ENCODE results near the gene SMC5.

DNA sequence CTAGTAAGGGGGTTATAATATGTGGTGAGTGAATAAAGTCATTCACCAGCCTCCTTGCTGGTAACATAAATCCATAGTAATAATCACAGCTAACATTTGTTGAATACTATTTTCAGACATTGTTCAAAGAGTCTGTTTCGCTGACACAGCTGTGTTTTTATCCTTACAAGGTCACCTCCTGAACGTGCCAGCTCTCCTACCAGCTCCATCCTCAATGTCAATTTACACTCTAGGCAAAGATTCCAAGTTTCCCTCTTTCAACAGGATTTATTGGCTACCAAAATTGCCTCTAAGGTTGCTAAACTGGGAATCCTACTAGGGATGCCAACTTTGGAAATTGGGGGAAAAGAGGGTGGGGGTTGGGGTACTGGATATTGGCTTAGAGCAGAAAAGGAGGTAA is 30.7 kb upstream of the SMC5 start:
- TF ChIP-seq, protein P1, sequence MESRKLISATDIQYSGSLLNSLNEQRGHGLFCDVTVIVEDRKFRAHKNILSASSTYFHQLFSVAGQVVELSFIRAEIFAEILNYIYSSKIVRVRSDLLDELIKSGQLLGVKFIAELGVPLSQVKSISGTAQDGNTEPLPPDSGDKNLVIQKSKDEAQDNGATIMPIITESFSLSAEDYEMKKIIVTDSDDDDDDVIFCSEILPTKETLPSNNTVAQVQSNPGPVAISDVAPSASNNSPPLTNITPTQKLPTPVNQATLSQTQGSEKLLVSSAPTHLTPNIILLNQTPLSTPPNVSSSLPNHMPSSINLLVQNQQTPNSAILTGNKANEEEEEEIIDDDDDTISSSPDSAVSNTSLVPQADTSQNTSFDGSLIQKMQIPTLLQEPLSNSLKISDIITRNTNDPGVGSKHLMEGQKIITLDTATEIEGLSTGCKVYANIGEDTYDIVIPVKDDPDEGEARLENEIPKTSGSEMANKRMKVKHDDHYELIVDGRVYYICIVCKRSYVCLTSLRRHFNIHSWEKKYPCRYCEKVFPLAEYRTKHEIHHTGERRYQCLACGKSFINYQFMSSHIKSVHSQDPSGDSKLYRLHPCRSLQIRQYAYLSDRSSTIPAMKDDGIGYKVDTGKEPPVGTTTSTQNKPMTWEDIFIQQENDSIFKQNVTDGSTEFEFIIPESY (IDR thresholded peaks at IDR 0.05) = no peak
- TF ChIP-seq, protein P2, sequence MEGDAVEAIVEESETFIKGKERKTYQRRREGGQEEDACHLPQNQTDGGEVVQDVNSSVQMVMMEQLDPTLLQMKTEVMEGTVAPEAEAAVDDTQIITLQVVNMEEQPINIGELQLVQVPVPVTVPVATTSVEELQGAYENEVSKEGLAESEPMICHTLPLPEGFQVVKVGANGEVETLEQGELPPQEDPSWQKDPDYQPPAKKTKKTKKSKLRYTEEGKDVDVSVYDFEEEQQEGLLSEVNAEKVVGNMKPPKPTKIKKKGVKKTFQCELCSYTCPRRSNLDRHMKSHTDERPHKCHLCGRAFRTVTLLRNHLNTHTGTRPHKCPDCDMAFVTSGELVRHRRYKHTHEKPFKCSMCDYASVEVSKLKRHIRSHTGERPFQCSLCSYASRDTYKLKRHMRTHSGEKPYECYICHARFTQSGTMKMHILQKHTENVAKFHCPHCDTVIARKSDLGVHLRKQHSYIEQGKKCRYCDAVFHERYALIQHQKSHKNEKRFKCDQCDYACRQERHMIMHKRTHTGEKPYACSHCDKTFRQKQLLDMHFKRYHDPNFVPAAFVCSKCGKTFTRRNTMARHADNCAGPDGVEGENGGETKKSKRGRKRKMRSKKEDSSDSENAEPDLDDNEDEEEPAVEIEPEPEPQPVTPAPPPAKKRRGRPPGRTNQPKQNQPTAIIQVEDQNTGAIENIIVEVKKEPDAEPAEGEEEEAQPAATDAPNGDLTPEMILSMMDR (IDR thresholded peaks at IDR 0.05; ENCODE audit: low read depth, low read length, missing input control) = no peak
- no peak for TF ChIP-seq JUND (IDR thresholded peaks at IDR 0.05)
- TF ChIP-seq, protein P3, sequence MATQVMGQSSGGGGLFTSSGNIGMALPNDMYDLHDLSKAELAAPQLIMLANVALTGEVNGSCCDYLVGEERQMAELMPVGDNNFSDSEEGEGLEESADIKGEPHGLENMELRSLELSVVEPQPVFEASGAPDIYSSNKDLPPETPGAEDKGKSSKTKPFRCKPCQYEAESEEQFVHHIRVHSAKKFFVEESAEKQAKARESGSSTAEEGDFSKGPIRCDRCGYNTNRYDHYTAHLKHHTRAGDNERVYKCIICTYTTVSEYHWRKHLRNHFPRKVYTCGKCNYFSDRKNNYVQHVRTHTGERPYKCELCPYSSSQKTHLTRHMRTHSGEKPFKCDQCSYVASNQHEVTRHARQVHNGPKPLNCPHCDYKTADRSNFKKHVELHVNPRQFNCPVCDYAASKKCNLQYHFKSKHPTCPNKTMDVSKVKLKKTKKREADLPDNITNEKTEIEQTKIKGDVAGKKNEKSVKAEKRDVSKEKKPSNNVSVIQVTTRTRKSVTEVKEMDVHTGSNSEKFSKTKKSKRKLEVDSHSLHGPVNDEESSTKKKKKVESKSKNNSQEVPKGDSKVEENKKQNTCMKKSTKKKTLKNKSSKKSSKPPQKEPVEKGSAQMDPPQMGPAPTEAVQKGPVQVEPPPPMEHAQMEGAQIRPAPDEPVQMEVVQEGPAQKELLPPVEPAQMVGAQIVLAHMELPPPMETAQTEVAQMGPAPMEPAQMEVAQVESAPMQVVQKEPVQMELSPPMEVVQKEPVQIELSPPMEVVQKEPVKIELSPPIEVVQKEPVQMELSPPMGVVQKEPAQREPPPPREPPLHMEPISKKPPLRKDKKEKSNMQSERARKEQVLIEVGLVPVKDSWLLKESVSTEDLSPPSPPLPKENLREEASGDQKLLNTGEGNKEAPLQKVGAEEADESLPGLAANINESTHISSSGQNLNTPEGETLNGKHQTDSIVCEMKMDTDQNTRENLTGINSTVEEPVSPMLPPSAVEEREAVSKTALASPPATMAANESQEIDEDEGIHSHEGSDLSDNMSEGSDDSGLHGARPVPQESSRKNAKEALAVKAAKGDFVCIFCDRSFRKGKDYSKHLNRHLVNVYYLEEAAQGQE (IDR thresholded peaks at IDR 0.05) = no peak
- TF ChIP-seq TAF1 (conservative IDR thresholded peaks at IDR 0.05) = no peak
- no peak for TF ChIP-seq HNF4A (conservative IDR thresholded peaks at IDR 0.05)
- no peak for TF ChIP-seq YY1 (IDR thresholded peaks at IDR 0.05)
- TF ChIP-seq GABPA (IDR thresholded peaks at IDR 0.05 in 1 of 2, conservative IDR thresholded peaks at IDR 0.05 in 1 of 2) = no peak
- TF ChIP-seq SP1 (IDR thresholded peaks at IDR 0.05) = no peak
- TF ChIP-seq, protein P4, sequence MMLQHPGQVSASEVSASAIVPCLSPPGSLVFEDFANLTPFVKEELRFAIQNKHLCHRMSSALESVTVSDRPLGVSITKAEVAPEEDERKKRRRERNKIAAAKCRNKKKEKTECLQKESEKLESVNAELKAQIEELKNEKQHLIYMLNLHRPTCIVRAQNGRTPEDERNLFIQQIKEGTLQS (IDR thresholded peaks at IDR 0.05) = no peak
- no peak for TF ChIP-seq RAD21 (IDR thresholded peaks at IDR 0.05)
- no peak for TF ChIP-seq RXRA (IDR thresholded peaks at IDR 0.05)
- no peak for TF ChIP-seq EGR1 (IDR thresholded peaks at IDR 0.05; ENCODE audit: low read depth in 2 of 2)

Data from liver (tissue), 3 donors.